Endothelial cell of umbilical vein (primary cell): ENCODE data around the gene NAV2.

Experiments used
- EZH2 ChIP-seq: IDR thresholded peaks from 2 replicates; pipeline ENCODE4 v1.6.1; 2012; ENCODE audit warnings: borderline replicate concordance, low read depth, mild to moderate bottlenecking, moderate library complexity, low read length, inconsistent platforms; ENCODE audit not compliant: severe bottlenecking
- GATA2 ChIP-seq: IDR thresholded peaks from 2 replicates; pipeline ENCODE4 v1.7.0; 2011; ENCODE audit warnings: low read depth, mild to moderate bottlenecking, moderate library complexity, mixed read lengths, low read length; ENCODE audit not compliant: insufficient read length, insufficient read depth
- JUN ChIP-seq: IDR thresholded peaks from 2 replicates; pipeline ENCODE4 v1.6.1; 2011; ENCODE audit warnings: borderline replicate concordance, low read depth; ENCODE audit not compliant: insufficient read length, insufficient read depth
- MYC ChIP-seq: IDR thresholded peaks from one replicate; pipeline ENCODE4 v1.6.1; 2011; ENCODE audit warnings: mild to moderate bottlenecking, low read depth, low read length
- POLR2A ChIP-seq: IDR thresholded peaks from 2 replicates; pipeline ENCODE4 v1.6.1; 2012; ENCODE audit warnings: low read depth, mild to moderate bottlenecking, control low read depth, low read length
- POLR2AphosphoS5 ChIP-seq: IDR thresholded peaks from 2 replicates; pipeline ENCODE4 v1.6.1; 2012; ENCODE audit warnings: low read depth, mild to moderate bottlenecking, control low read depth, low read length, moderate library complexity; ENCODE audit not compliant: insufficient read depth
- TF ChIP-seq, protein P1 (sequence below), 2 donors: IDR thresholded peaks; 1 replicate in 1 of 2; 2 replicates in 1 of 2; pipeline ENCODE4 v1.5.1; 2011; ENCODE audit warnings: low read length in 2 of 2, mild to moderate bottlenecking in 2 of 2, moderate library complexity in 2 of 2, control low read depth in 1 of 2, inconsistent platforms in 1 of 2, low read depth in 1 of 2; ENCODE audit not compliant: insufficient read depth in 1 of 2; ENCODE audit errors: extremely low read depth in 1 of 2
- TF ChIP-seq, protein P2 (sequence below): IDR thresholded peaks from 2 replicates; pipeline ENCODE4 v1.6.1; 2011; ENCODE audit not compliant: insufficient read depth, insufficient read length

DNA sequence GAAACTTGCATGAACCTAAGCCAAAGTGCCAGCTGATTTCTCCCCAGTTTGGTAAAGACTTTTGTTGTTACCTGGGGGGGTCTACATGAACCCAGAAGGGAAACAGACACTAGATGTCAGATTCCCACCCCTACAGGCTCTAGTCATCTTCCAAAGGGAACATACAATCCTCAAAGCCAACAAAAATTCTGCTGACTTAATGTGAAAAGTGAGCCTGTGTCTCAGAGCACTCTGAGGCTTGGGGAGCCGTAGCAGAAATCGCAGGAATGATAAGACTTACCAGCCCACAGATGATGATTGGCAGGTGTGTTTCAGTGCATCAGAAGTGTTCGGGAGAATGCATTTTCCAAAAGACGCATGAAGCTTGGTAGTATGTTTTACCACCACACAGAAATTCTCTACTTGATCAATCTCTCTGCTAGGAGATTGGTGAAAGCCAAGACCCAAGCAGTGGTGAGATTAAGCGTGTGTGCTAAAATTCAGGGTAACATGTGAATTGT lies 260.5 kb downstream of the NAV2 start:
- TF ChIP-seq, protein P1, sequence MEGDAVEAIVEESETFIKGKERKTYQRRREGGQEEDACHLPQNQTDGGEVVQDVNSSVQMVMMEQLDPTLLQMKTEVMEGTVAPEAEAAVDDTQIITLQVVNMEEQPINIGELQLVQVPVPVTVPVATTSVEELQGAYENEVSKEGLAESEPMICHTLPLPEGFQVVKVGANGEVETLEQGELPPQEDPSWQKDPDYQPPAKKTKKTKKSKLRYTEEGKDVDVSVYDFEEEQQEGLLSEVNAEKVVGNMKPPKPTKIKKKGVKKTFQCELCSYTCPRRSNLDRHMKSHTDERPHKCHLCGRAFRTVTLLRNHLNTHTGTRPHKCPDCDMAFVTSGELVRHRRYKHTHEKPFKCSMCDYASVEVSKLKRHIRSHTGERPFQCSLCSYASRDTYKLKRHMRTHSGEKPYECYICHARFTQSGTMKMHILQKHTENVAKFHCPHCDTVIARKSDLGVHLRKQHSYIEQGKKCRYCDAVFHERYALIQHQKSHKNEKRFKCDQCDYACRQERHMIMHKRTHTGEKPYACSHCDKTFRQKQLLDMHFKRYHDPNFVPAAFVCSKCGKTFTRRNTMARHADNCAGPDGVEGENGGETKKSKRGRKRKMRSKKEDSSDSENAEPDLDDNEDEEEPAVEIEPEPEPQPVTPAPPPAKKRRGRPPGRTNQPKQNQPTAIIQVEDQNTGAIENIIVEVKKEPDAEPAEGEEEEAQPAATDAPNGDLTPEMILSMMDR (IDR thresholded peaks at IDR 0.05; ENCODE audit: extremely low read depth in 1 of 2, insufficient read depth in 1 of 2, low read depth in 1 of 2, low read length in 2 of 2) = no peak
- TF ChIP-seq POLR2A = no peak
- TF ChIP-seq, protein P2, sequence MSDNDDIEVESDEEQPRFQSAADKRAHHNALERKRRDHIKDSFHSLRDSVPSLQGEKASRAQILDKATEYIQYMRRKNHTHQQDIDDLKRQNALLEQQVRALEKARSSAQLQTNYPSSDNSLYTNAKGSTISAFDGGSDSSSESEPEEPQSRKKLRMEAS = no peak
- no peak for TF ChIP-seq GATA2
- no peak for TF ChIP-seq JUN
- TF ChIP-seq MYC = no peak
- TF ChIP-seq EZH2 = no peak
- no peak for TF ChIP-seq POLR2AphosphoS5
